Transverse colon (tissue), 4 donors: ENCODE results near the gene DTX1. TPM values are rescaled to one million over a fixed set of nuclear protein-coding genes. Genes with fewer than 3 reads are reported as not detected.

Experiments
- DNase-seq: peaks from one replicate; pipeline ENCODE4 v3.0.0-alpha.2; 2019
- H3K27ac ChIP-seq, 4 donors: fragments of 200-600 bp; sonication (generic); 2 replicates each; pipeline ENCODE4 v1.5.1; 2016 to 2018; ENCODE audit warnings: inconsistent platforms in 4 of 4
- H3K27me3 ChIP-seq: fragments of 200-600 bp; sonication (generic); 2 replicates; pipeline ENCODE4 v1.5.1; 2017; ENCODE audit warnings: inconsistent platforms
- H3K36me3 ChIP-seq, 4 donors: fragments of 200-600 bp; sonication (generic); 2 replicates each; pipeline ENCODE4 v1.5.1; 2017 to 2019; ENCODE audit warnings: inconsistent platforms in 4 of 4
- H3K4me1 ChIP-seq, 4 donors: fragments of 200-600 bp; sonication (generic); 2 replicates each; pipeline ENCODE4 v1.5.1; 2017 to 2020; ENCODE audit warnings: inconsistent platforms in 4 of 4
- H3K4me3 ChIP-seq, 4 donors: fragments of 200-600 bp; sonication (generic); 1 replicate in 1 of 4; 2 replicates in 3 of 4; pipeline versions ENCODE4 v1.5.1 to v1.6.1; 2017 to 2019; ENCODE audit warnings: inconsistent platforms in 4 of 4
- H3K9me3 ChIP-seq, 2 donors: fragments of 200-600 bp; sonication (generic); 2 replicates each; pipeline ENCODE4 v1.5.1; 2017 to 2019; ENCODE audit warnings: inconsistent platforms in 2 of 2
- CTCF ChIP-seq, 5 experiments: fragments of 200-600 bp in 3 of 5; fragments of 450-650 bp in 2 of 5; sonication (generic) in 3 of 5; IDR thresholded peaks; 1 replicate in 2 of 5; 2 replicates in 3 of 5; pipeline ENCODE4 v1.5.1; 2016 to 2017; ENCODE audit warnings: antibody characterized with exemption in 5 of 5, inconsistent platforms in 3 of 5, mild to moderate bottlenecking in 2 of 5, moderate library complexity in 1 of 5
- EP300 ChIP-seq: sonication (generic); formaldehyde crosslinking; IDR thresholded peaks from one replicate; pipeline ENCODE4 v1.6.1; 2017; ENCODE audit warnings: antibody characterized with exemption, low read depth
- POLR2A ChIP-seq: fragments of 450-650 bp; IDR thresholded peaks from one replicate; pipeline ENCODE4 v1.6.1; 2016; ENCODE audit warnings: antibody characterized with exemption, mild to moderate bottlenecking, moderate library complexity
- POLR2AphosphoS5 ChIP-seq, 3 donors: sonication (generic); formaldehyde crosslinking; IDR thresholded peaks; one replicate each; pipeline ENCODE4 v1.6.1; 2016; ENCODE audit warnings: antibody characterized with exemption in 3 of 3
- WGBS, 2 donors: methylation state at CpG; one replicate each; pipeline ENCODE4 v1.1.5; 2018; ENCODE audit warnings: low coverage in 1 of 2; 5-methylcytosine and 5-hydroxymethylcytosine counted together
- in situ Hi-C, 4 donors: fragments of 200-750 bp; cut with MboI; loops; one replicate each; pipeline versions ENCODE4 v1.15.0 to v1.15.1; 2017; ENCODE audit warnings: low sequenced_read_pairs in 3 of 4, low pct_ligation_motif_present in 1 of 4, low pct_unique_long_range_greater_than_20kb in 1 of 4
- intact Hi-C: fragments of 100-400 bp; cut with DNase I; formaldehyde crosslinking; loops from one replicate; pipeline ENCODE4 v1.15.1; 2023; ENCODE audit warnings: low total_unique reads
- total RNA-seq, 4 donors: library from RNA; depleted of rRNA; stranded (reverse); fragments of >200 nt; gene quantifications; one replicate each; pipeline ENCODE4 v1.1.0, GENCODE V29; 2016

The DTX1 gene
- total RNA-seq, 4 donors from 2014 or later: 1.00 to 4.3 (median 3.0) TPM

GRCh38 chr12:113075137-113075683, 18.7 kb downstream of the DTX1 start:
- Histone ChIP-seq H3K4me1 (peaks cover 0 to 3% (median 0%) of the 10 kb centered on the region in 4 donors), H3K27me3 (peaks cover 27% of the 10 kb centered on the region), H3K27ac (peak overlapping the region in 1 of 4 donors; percentile 3), H3K4me3 (no peak overlapping the region), H3K36me3 (no peaks in the 10 kb centered on the region), H3K9me3 (no peaks in the 10 kb centered on the region)
- TF ChIP-seq POLR2AphosphoS5 (IDR thresholded peaks at IDR 0.05): no peak
- no peak for TF ChIP-seq EP300
- no peak for TF ChIP-seq CTCF (IDR thresholded peaks at IDR 0.05)
- no peak for TF ChIP-seq POLR2A
- peak; percentile 27 for DNase-seq
- intact Hi-C loops: no loop called here
- in situ Hi-C loops: no loop called here
- 63 to 80% methylated on average over 1 to 6 of the region's 6 CpGs for WGBS, 2 donors

- Histone ChIP-seq H3K4me3 (no peak overlapping the region), H3K27ac (no peak overlapping the region), H3K27me3 (peaks cover 27% of the 10 kb centered on the region), H3K9me3 (no peaks in the 10 kb centered on the region), H3K36me3 (no peaks in the 10 kb centered on the region), H3K4me1 (no peaks in the 10 kb centered on the region)
- TF ChIP-seq CTCF (IDR thresholded peaks at IDR 0.05): no peak
- TF ChIP-seq POLR2A: no peak
- TF ChIP-seq EP300: no peak
- TF ChIP-seq POLR2AphosphoS5 (IDR thresholded peaks at IDR 0.05): no peak
- intact Hi-C loops: no loop called here
- no peak for DNase-seq
- 55 to 69% methylated on average over 5 to 58 of the region's 70 CpGs for WGBS, 2 donors
- in situ Hi-C loops: no loop called here
These were observed 20.7 kb downstream of the DTX1 start for GRCh38 chr12:113077057-113077858.

- intact Hi-C loops (no loop called here), in situ Hi-C loops (no loop called here)
- Histone ChIP-seq H3K9me3 (no peaks in the 10 kb centered on the region), H3K36me3 (no peaks in the 10 kb centered on the region), H3K27me3 (peaks cover 27% of the 10 kb centered on the region), H3K4me3 (no peak overlapping the region), H3K27ac (no peak overlapping the region), H3K4me1 (no peaks in the 10 kb centered on the region)
- TF ChIP-seq POLR2AphosphoS5 (IDR thresholded peaks at IDR 0.05) (no peak), POLR2A (no peak), CTCF (IDR thresholded peaks at IDR 0.05) (no peak), EP300 (no peak)
- no peak for DNase-seq
- 27% methylated on average over 25 of the region's 48 CpGs; no CpG with 5 or more reads in 1 of the 2 donors for WGBS, 2 donors
These were observed 21.3 kb downstream of the DTX1 start for GRCh38 chr12:113077859-113078255.

GRCh38 chr12:113081873-113082272, 25.3 kb downstream of the DTX1 start:
- no peak overlapping the region for H3K27ac ChIP-seq
- intact Hi-C loops (no loop called here), in situ Hi-C loops (no loop called here)
- 74 to 80% methylated on average over 1 to 4 of the region's 4 CpGs for WGBS, 2 donors
- no peaks in the 10 kb centered on the region for H3K4me1 ChIP-seq
- H3K27me3 ChIP-seq: peaks cover 28% of the 10 kb centered on the region
- H3K4me3 ChIP-seq: no peak overlapping the region
- no peaks in the 10 kb centered on the region for H3K36me3 ChIP-seq
- TF ChIP-seq POLR2A: no peak
- no peak for TF ChIP-seq CTCF (IDR thresholded peaks at IDR 0.05)
- no peak for TF ChIP-seq POLR2AphosphoS5 (IDR thresholded peaks at IDR 0.05)
- no peak for TF ChIP-seq EP300
- DNase-seq: no peak
- no peaks in the 10 kb centered on the region for H3K9me3 ChIP-seq
